Esophagus squamous epithelium (tissue), 5 donors: Measurements from ENCODE around the gene SH3PXD2A. TPM values are rescaled to one million over a fixed set of nuclear protein-coding genes. Genes with fewer than 3 reads are reported as not detected.

ENCODE experiments used
- DNase-seq: peaks from one replicate; lab custom pipeline; 2025; lab: John Stamatoyannopoulos, UW
- H3K27ac ChIP-seq, 4 donors: fragments of 200-600 bp; sonication (generic); one replicate each; pipeline ENCODE4 v1.5.1; 2016 to 2019; ENCODE audit warnings: mild to moderate bottlenecking in 1 of 4
- H3K27me3 ChIP-seq, 4 donors: fragments of 200-600 bp; sonication (generic); 1 replicate in 3 of 4; 2 replicates in 1 of 4; pipeline versions ENCODE4 v1.5.1 to v1.6.0; 2017 to 2021; ENCODE audit warnings: antibody characterized with exemption in 1 of 4
- H3K36me3 ChIP-seq, 3 donors: fragments of 200-600 bp; sonication (generic); one replicate each; pipeline ENCODE4 v1.5.1; 2016 to 2019
- H3K4me1 ChIP-seq, 3 donors: fragments of 200-600 bp; sonication (generic); one replicate each; pipeline ENCODE4 v1.5.1; 2017 to 2019
- H3K4me3 ChIP-seq, 4 donors: fragments of 200-600 bp; sonication (generic); 1 replicate in 3 of 4; 2 replicates in 1 of 4; pipeline ENCODE4 v1.5.1; 2016 to 2019; ENCODE audit warnings: mild to moderate bottlenecking in 2 of 4, moderate library complexity in 1 of 4
- H3K9me3 ChIP-seq, 3 donors: fragments of 200-600 bp; sonication (generic); one replicate each; pipeline ENCODE4 v1.5.1; 2016 to 2019
- POLR2A ChIP-seq, 4 donors: fragments of 450-650 bp; IDR thresholded peaks; one replicate each; pipeline ENCODE4 v1.6.1; 2017; ENCODE audit warnings: antibody characterized with exemption in 4 of 4, mild to moderate bottlenecking in 4 of 4, moderate library complexity in 3 of 4
- WGBS, 2 donors: methylation state at CpG; one replicate each; pipeline ENCODE4 v1.1.5; 2018; 5-methylcytosine and 5-hydroxymethylcytosine counted together
- intact Hi-C: fragments of 100-400 bp; cut with DNase I; formaldehyde crosslinking; loops from one replicate; pipeline ENCODE4 v1.15.0; 2022
- total RNA-seq, 4 donors: library from RNA; depleted of rRNA; stranded (reverse); fragments of >200 nt; gene quantifications; one replicate each; pipeline ENCODE4 v1.1.0, GENCODE V29; 2016
- TF ChIP-seq, protein P1 (sequence below), 6 experiments: fragments of 450-650 bp in 4 of 6; fragments of 200-600 bp in 2 of 6; sonication (generic) in 2 of 6; IDR thresholded peaks; one replicate each; pipeline ENCODE4 v1.5.1; 2016 to 2019; ENCODE audit warnings: antibody characterized with exemption in 6 of 6, mild to moderate bottlenecking in 4 of 6, moderate library complexity in 4 of 6
- donor health status: DM: yes; HTN: yes; CAD: no.

Gene SH3PXD2A, protein sequence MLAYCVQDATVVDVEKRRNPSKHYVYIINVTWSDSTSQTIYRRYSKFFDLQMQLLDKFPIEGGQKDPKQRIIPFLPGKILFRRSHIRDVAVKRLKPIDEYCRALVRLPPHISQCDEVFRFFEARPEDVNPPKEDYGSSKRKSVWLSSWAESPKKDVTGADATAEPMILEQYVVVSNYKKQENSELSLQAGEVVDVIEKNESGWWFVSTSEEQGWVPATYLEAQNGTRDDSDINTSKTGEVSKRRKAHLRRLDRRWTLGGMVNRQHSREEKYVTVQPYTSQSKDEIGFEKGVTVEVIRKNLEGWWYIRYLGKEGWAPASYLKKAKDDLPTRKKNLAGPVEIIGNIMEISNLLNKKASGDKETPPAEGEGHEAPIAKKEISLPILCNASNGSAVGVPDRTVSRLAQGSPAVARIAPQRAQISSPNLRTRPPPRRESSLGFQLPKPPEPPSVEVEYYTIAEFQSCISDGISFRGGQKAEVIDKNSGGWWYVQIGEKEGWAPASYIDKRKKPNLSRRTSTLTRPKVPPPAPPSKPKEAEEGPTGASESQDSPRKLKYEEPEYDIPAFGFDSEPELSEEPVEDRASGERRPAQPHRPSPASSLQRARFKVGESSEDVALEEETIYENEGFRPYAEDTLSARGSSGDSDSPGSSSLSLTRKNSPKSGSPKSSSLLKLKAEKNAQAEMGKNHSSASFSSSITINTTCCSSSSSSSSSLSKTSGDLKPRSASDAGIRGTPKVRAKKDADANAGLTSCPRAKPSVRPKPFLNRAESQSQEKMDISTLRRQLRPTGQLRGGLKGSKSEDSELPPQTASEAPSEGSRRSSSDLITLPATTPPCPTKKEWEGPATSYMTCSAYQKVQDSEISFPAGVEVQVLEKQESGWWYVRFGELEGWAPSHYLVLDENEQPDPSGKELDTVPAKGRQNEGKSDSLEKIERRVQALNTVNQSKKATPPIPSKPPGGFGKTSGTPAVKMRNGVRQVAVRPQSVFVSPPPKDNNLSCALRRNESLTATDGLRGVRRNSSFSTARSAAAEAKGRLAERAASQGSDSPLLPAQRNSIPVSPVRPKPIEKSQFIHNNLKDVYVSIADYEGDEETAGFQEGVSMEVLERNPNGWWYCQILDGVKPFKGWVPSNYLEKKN
- 10 to 100 TPM; 25.1 to 57.8 (median 42.7) TPM for total RNA-seq

DNA sequence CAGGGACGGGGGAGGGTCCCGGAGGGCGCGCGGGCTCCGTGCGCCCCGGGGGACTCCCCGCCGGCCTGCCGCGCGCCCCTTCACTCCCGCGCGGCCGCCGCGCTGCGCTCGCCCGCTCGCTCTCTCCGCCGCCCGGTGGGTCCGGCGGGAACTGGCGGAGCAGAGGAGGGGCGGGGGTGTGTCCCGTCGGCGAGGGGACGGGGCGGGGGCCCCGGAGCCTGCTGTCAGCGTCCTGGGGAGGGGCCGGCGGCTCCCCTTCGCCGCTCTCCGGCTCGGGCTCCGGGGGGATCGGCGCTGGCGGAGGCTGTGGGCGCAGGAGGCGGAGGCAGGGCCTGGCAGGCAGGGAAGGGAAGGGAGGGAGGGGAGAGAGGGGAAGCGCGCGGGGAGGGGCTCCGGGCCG, at the start of gene SH3PXD2A:
Gene SH3PXD2A (minus strand): TSS at position 153 of the 400 bp plus-strand sequence. CDS start 310 bp downstream, outside the sequence.
- peak in 1 of 4 donors; percentile 27 for TF ChIP-seq POLR2A (IDR thresholded peaks at IDR 0.05)
- TF ChIP-seq, protein P1, sequence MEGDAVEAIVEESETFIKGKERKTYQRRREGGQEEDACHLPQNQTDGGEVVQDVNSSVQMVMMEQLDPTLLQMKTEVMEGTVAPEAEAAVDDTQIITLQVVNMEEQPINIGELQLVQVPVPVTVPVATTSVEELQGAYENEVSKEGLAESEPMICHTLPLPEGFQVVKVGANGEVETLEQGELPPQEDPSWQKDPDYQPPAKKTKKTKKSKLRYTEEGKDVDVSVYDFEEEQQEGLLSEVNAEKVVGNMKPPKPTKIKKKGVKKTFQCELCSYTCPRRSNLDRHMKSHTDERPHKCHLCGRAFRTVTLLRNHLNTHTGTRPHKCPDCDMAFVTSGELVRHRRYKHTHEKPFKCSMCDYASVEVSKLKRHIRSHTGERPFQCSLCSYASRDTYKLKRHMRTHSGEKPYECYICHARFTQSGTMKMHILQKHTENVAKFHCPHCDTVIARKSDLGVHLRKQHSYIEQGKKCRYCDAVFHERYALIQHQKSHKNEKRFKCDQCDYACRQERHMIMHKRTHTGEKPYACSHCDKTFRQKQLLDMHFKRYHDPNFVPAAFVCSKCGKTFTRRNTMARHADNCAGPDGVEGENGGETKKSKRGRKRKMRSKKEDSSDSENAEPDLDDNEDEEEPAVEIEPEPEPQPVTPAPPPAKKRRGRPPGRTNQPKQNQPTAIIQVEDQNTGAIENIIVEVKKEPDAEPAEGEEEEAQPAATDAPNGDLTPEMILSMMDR (IDR thresholded peaks at IDR 0.05) = peak in 3 of 6 experiments; percentile 8 to 44 (median 22)
- Histone ChIP-seq H3K4me1 (peaks cover 43 to 78% (median 49%) of the 10 kb centered on the region in 3 donors), H3K27me3 (no peaks in the 10 kb centered on the region), H3K4me3 (peak within 1 kb of the TSS; percentile 71 to 87 (median 84)), H3K36me3 (no peaks in the 10 kb centered on the region), H3K9me3 (no peaks in the 10 kb centered on the region), H3K27ac (peak within 1 kb of the TSS; percentile 86 to 93 (median 90))
- no CpG with 5 or more reads among the region's 54 CpGs for WGBS, 2 donors
- DNase-seq = no peak
- intact Hi-C loops = loop anchor here (5.0 to 10.0 kb wide), 2 partner anchors 71 to 143 kb away; no protein-coding TSS in a partner anchor

DNA sequence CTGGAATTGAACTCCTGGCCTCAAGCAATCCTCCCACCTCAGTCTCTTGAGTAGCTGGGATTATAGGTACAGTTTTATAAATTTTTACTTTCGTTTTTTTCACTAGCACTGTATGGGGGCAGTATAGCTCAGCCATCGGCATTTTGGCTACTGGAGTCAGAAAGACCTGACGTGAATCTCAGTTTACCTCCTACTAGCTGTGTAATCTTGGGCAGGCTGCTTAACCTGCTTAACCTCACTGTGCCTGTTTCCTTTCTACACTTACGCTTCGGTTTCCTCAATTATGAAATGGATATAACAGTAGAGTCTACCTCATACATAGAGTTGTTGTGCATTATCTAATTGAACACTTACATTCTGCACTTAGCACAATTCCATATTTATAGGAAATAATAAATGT, 45.9 kb upstream of the SH3PXD2A start:
- DNase-seq = no peak

DNA sequence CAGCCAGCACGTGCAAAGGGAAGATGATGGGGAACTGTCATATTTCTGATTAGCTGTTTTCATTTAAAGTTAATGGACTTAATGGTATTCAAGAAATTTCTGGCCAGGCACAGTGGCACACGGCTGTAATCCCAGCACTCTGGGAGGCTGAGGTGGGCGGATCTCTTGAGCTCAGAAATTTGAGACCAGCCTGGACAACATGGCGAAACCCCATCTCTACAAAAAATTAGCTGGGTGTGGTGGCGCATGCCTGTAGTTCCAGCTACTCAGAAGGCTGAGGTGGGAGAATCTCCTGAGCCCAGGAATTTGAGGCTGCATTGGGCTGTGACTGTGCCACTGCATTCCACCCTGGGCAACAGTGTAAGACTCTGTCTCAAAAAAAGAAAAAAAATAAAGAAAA, 43.9 kb upstream of the SH3PXD2A start:
- peaks cover 8 to 63% (median 17%) of the 10 kb centered on the region in 3 donors for H3K36me3 ChIP-seq

More for the DNA sequence above, 45.9 kb upstream of the SH3PXD2A start:
- TF ChIP-seq POLR2A (IDR thresholded peaks at IDR 0.05) = no peak
- TF ChIP-seq, protein P1 (IDR thresholded peaks at IDR 0.05) = no peak
- H3K27me3 ChIP-seq = no peaks in the 10 kb centered on the region
- intact Hi-C loops = loop anchor here (5.0 kb wide), 1 partner anchor 131 kb away; no protein-coding TSS in a partner anchor
- peak overlapping the region; percentile 35 to 82 (median 60) for H3K27ac ChIP-seq
- peaks cover 0 to 65% (median 6%) of the 10 kb centered on the region in 3 donors for H3K4me1 ChIP-seq
- no peaks in the 10 kb centered on the region for H3K9me3 ChIP-seq
- peaks cover 8 to 75% (median 17%) of the 10 kb centered on the region in 3 donors for H3K36me3 ChIP-seq
- WGBS, 2 donors = 61 to 67% methylated on average over 5 of the region's 5 CpGs
- no peak overlapping the region for H3K4me3 ChIP-seq

DNA sequence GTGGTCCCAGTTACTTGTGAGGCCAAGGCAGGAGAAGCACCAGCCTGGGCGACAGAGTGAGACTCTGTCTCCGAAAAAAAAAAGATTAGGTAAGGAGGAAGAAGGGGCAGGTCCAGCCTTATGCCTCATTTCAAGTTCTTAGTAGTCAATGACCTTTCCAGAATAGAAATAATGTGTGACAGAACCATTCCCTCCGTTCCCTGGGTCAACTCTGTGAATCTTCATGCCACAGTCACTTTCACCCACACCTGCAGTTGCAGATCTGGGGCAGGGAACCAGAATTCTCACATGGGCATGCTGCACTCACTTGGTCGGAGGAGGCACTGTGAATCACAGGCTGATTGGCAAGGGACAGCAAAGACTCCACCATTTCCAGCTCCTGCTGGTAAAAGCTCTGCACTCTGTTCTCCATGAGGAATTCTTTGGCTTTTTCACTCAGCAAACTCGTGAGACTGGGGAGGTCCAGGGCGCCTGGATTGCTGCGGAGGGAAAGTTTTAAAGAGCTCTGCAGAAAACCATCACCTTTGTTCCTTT, 41.9 kb upstream of the SH3PXD2A start:
- peak overlapping the region in 3 of 4 donors; percentile 13 to 90 (median 90) for H3K27ac ChIP-seq
- DNase-seq = no peak
- intact Hi-C loops = no loop called here
- peaks cover 8 to 50% (median 14%) of the 10 kb centered on the region in 3 donors for H3K36me3 ChIP-seq
- H3K27me3 ChIP-seq = no peaks in the 10 kb centered on the region
- TF ChIP-seq, protein P1 (IDR thresholded peaks at IDR 0.05) = no peak
- TF ChIP-seq POLR2A (IDR thresholded peaks at IDR 0.05) = no peak
- H3K4me3 ChIP-seq = no peak overlapping the region
- no peaks in the 10 kb centered on the region for H3K9me3 ChIP-seq
- H3K4me1 ChIP-seq = peaks cover 11 to 86% (median 36%) of the 10 kb centered on the region in 3 donors
- WGBS, 2 donors = 75 to 81% methylated on average over 6 to 7 of the region's 7 CpGs

More for the DNA sequence above, 43.9 kb upstream of the SH3PXD2A start:
- H3K9me3 ChIP-seq = no peaks in the 10 kb centered on the region
- no peaks in the 10 kb centered on the region for H3K27me3 ChIP-seq
- DNase-seq = no peak
- H3K4me1 ChIP-seq = peaks cover 11 to 70% (median 24%) of the 10 kb centered on the region in 3 donors
- intact Hi-C loops = no loop called here
- TF ChIP-seq, protein P1 (IDR thresholded peaks at IDR 0.05) = no peak
- TF ChIP-seq POLR2A (IDR thresholded peaks at IDR 0.05) = no peak
- 85 to 95% methylated on average over 5 of the region's 5 CpGs for WGBS, 2 donors
- H3K27ac ChIP-seq = peak overlapping the region in 2 of 4 donors; percentile 18 to 82
- H3K4me3 ChIP-seq = no peak overlapping the region
